Measurements from ENCODE around the gene ANO6.

The ANO6 gene

DNA sequence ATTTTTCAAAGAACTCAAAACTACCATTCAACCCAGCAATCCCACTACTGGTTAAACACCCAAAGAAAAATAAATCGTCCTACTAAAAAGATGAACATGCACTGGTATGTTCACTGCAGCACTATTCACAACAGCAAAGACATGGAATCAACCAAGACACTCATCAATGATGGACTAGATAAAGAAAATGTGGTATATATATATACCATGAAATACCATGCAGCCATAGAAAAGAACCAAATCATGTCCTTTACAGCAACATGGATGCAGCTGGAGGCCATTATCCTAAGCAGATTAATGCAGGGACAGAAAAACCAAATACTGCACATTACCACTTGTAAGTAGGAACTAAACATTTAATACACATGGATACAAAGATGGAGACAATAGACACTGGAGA, 3.8 kb upstream of the ANO6 start:
- in situ Hi-C loops (cut with MboI; ENCODE audit: low sequenced_read_pairs) = no loop called here

GRCh38 chr12:45213107-45213506, 2.8 kb upstream of the ANO6 start:
- in situ Hi-C loops (cut with MboI; ENCODE audit: low sequenced_read_pairs) = no loop called here

DNA sequence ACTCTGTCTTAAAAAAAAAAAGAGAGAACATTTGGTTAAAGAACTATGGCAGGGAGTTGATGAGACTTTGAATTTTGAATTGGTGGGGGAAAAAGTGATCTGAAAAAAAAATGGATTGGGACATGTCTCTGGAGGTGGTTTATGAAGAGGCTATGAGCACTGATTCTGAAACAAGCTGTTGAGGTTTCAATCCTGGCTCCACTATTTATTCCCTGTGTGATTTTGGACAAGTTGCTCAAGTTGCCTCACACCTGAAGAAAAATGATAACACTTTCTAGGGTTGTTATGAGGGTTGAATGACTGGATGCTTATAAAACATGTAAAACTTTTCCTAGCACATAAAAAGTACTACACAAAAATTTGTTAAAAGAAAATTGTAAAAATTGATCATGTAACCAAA, 1.8 kb upstream of the ANO6 start:
- in situ Hi-C loops (cut with MboI; ENCODE audit: low sequenced_read_pairs) = no loop called here

DNA sequence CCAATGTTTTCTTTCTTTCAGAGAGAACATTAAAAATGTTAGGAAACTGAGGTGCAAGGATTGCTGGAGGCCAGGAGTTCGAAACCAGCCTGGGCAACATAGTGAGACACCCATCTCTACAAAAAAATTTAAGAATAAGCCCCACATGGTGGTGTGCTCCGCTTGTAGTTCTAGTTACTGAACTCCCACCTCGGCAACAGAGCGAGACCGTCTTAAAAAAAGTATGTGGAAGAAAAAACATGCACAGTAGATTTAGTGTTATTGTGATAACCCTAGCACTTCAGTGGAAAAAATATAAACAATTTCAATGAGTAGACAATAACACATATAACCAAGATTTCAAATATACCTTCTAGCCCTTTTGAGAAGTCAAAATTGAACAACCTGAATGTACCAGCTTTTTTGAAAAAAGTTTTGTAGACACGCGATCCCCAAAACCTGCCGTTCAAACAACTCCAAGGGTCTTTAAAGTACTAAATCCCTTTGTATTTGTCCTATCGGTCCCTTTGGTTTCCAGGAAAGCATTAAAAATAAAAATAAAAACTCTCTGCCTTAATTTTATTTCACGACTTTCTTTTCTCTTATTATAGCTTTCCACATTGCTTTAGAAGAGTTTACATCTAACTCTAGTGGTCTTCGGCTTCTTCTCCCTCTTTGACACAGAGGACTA, 1.0 kb upstream of the ANO6 start:
- in situ Hi-C loops (cut with MboI; ENCODE audit: low sequenced_read_pairs) = no loop called here

- in situ Hi-C loops (cut with MboI; ENCODE audit: low sequenced_read_pairs) = no loop called here
These were observed 511 bp downstream of the ANO6 start for GRCh38 chr12:45216230-45216982.

- in situ Hi-C loops (cut with MboI; ENCODE audit: low sequenced_read_pairs) = no loop called here
These were observed 1.1 kb downstream of the ANO6 start for GRCh38 chr12:45216983-45217485.

- in situ Hi-C loops (cut with MboI; ENCODE audit: low sequenced_read_pairs) = no loop called here
These were observed 2.0 kb downstream of the ANO6 start for GRCh38 chr12:45217846-45218245.

- in situ Hi-C loops (cut with MboI; ENCODE audit: low sequenced_read_pairs) = no loop called here
These were observed 3.7 kb downstream of the ANO6 start for GRCh38 chr12:45219621-45220020.

- in situ Hi-C loops (cut with MboI; ENCODE audit: low sequenced_read_pairs) = no loop called here
These were observed 4.6 kb downstream of the ANO6 start for GRCh38 chr12:45220363-45220931.

DNA sequence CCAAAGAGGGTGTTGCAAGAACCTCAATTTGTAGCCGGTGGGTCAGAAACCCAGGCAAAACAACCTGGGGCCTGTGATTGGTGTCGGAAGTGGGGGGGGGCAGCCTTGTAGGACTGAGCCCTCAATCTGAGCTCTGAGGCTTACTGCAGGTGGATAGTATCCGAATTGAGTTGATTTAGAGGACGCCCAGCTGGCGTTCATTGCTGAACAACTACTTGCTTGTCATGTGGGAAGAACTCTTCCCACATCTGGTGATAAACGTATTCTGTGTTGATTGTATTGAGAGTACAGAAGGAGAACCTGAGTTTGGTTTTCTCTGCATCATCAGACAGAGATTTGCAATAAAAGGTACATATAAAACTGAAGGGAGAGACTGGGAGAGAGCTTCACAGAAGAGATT, 5.1 kb downstream of the ANO6 start:
- in situ Hi-C loops (cut with MboI; ENCODE audit: low sequenced_read_pairs) = no loop called here

DNA sequence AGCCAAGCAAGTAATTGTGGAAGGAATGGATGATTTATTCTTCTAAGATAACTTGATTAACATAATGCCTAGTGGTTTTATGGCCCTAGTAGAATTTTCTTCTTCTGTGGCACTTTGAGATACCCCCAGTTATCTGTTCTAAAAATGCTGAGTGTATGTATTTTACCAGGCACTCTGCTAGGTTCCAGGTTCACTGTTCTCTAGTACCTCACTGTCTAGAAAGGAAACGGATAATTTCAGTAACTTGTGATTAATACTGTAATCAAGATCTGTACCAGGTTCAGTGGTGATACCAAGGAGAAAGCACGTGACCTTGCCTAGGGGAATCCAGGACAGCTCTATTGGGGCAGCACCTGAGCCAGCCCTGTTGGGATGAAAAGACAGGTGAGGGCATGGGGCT, 8.0 kb downstream of the ANO6 start:
- in situ Hi-C loops (cut with MboI; ENCODE audit: low sequenced_read_pairs) = no loop called here

GRCh38 chr12:45224311-45224710, 8.4 kb downstream of the ANO6 start:
- in situ Hi-C loops (cut with MboI; ENCODE audit: low sequenced_read_pairs) = no loop called here

- in situ Hi-C loops (cut with MboI; ENCODE audit: low sequenced_read_pairs) = no loop called here
These were observed 10.1 kb downstream of the ANO6 start for GRCh38 chr12:45226021-45226420.

- in situ Hi-C loops (cut with MboI; ENCODE audit: low sequenced_read_pairs) = no loop called here
These were observed 11.6 kb downstream of the ANO6 start for GRCh38 chr12:45227316-45228067.

GRCh38 chr12:45231515-45232145, 15.7 kb downstream of the ANO6 start:
- in situ Hi-C loops (cut with MboI; ENCODE audit: low sequenced_read_pairs) = no loop called here

- in situ Hi-C loops (cut with MboI; ENCODE audit: low sequenced_read_pairs) = no loop called here
These were observed 16.4 kb downstream of the ANO6 start for GRCh38 chr12:45232146-45232755.

DNA sequence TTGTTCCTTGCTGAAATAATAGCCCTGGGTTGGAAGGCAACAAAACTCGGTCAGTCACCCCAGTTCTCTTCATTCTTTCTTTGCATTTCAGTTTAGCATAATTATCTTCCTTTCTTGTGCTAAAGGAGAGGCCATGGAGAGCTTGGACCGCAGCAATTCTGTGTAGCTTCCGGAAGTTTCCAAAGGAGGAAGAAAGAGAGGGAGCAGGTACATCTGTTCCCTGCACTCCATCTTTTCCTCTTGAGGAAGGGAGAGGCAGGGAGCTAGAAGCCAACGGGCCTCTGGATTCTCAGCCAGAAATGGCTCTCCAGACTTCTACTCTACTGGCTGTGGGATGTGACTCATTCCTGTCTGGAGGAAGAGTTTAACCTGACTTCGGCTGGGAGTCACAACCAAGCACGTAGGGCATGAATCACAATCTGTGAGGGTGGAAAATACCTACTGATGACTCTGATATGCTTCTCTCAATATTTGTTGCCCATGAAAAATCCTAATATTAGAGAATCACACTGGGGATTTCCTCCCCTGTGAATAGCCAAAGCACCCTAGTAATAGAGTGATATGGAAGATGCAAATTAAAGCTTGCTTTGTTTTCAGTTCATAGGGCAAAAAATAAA, 17.0 kb downstream of the ANO6 start:
- in situ Hi-C loops (cut with MboI; ENCODE audit: low sequenced_read_pairs) = no loop called here

DNA sequence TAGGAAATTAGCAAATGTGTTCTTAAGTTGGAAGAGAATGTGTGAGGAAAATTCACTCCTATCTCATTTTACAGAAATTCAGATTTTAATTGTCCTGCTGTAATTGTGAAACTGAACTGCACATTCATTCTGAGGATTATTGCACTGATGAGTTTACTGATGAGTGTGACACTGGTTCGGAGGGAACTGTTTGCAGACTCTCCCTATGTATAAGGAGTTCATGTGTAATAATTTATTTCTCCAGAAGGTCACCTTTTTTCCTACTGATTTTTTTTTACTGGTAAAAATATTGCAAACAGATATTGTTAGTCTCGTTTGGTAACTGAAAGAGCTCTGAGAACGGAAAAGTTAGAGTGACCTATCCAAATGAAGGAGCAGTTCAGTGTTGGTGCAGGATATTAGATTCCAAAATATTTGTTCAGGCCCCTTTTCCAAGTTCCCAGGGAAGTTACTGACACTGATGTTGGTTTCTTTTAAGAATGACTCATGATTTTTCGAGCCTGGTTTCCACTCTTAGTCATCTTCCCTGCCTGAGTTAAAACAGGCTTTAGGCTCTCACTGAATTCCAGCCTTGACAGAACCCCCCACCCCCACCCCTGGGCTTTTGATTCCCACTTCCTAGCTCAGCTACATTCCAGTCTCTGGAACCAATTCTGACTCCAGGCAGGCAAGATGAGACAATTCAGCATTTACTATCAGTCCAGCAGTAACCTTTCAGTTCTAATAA, 18.4 kb downstream of the ANO6 start:
- in situ Hi-C loops (cut with MboI; ENCODE audit: low sequenced_read_pairs) = no loop called here
